Left cardiac atrium (tissue), 4 donors: Measurements from ENCODE around the gene MAGI2. TPM values are rescaled to one million over a fixed set of nuclear protein-coding genes. Genes with fewer than 3 reads are reported as not detected.

ENCODE experiments used
- ATAC-seq, 2 donors: fragments of 200-7000 bp; cut with Tn5 transposase; one replicate each; pipeline ENCODE4 v1.9.1; 2020; ENCODE audit warnings: mild to moderate bottlenecking in 2 of 2, moderate library complexity in 2 of 2
- DNase-seq: peaks from one replicate; pipeline ENCODE4 v3.0.0-alpha.2; 2020
- intact Hi-C, 2 donors: fragments of 100-400 bp; cut with DNase I; formaldehyde crosslinking; loops; one replicate each; pipeline versions ENCODE4 v1.14.1 to v1.15.1; 2022 to 2023
- total RNA-seq, 2 donors: library from RNA; stranded (reverse); fragmentation: NEBNext Ultra II Directional; extraction: Animal tissue kit (Norgen Biotek cat#: 25700); gene quantifications; one replicate each; pipeline ENCODE4 v1.2.1, GENCODE V29; 2021
- donor health status: DM: no; HTN: yes; CAD: no.
- donor health status: DM: no; HTN: yes; CAD: no; lungs with severe emphysema.
- donor health status: DM: yes; HTN: yes; CAD: no.
- donor health status: Dilated cardiomyopathy.

The MAGI2 gene
- total RNA-seq, 2 donors from 2014 or later = 7.2 to 8.7 TPM

DNA sequence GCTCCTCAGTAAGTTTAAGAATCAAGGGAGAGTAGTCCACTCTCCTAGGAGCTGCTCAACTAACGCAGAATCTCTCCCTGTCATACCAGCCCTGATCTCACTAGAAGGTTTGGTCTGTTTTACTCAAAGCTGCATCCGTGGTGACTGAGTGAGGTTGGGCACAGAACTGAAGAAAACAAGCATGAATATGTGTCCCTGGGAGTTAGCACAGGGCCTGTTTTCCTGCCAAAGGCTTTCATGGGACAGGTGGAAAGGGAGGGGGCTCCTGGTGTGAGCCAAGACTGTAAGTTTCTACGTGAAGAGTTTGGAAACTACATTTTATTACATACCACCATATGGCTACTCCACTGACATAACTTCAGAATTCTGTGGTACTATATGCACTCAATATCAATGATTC, 705.9 kb downstream of the MAGI2 start:
- DNase-seq (no peak), ATAC-seq (no peak)
- intact Hi-C loops = no loop called here

GRCh38 chr7:78746301-78746700, 707.2 kb downstream of the MAGI2 start:
- intact Hi-C loops = no loop called here
- DNase-seq (no peak), ATAC-seq (no peak)

GRCh38 chr7:78742694-78743093, 710.8 kb downstream of the MAGI2 start:
- intact Hi-C loops = no loop called here
- ATAC-seq (no peak), DNase-seq (no peak)

DNA sequence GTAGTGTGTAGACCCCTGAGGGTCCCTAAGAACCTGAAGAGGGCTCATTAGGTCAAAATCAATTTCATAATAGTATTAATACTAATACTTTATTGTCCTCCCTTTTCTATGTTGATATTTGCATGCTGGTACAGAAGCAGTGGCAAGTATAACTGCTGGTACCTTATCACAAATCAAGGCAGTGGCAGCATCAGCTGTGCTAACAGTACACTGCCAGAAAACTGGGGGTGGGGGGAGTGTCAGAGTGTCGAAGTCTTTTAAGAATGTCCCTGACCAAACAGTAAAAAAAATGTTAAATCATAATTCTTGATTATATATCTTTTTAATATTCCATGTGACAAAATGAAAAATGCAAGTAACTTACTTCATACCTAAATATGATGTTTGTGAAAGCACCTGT, 716.9 kb downstream of the MAGI2 start:
- no peak for DNase-seq
- intact Hi-C loops = no loop called here
- no peak for ATAC-seq

GRCh38 chr7:78734626-78735025, 718.8 kb downstream of the MAGI2 start:
- intact Hi-C loops = no loop called here
- no peak for DNase-seq
- no peak for ATAC-seq

DNA sequence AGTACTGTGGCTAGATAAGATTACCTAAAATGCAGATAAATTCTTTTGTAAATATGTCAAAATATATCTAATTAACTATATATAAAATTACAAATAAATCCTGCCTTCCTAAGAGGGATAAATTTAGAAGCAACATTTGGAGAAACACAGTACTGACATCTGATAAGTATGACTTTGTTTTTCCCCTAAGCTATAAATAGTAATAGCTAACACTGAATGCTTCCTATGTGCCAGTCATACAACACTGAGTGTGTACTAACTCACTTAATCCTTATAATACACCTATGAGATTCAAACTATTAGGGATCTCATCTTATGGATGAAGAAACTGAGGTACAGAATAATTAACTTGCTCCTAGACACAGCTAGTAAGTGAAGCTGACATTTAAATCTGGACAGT, 733.4 kb downstream of the MAGI2 start:
- intact Hi-C loops = no loop called here
- no peak for DNase-seq
- ATAC-seq = peak in 1 of 2 donors; percentile 39

DNA sequence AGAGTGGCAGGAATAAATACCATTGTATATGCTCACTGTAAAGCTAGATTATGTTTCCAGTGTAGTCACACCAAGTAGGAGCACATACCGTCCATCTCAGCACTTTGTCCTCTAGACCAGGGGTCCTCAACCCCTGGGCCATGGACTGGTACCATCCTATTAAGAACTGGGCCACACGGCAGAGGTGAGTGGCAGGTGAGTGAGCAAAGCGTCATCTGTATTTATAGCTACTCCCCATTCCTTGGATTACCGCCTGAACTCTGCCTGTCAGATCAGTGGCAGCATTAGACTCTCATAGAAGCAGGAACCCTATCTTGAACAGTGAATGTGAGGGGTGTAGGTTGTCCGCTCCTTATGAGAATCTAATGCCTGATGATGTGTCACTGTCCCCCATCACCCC, 735.3 kb downstream of the MAGI2 start:
- intact Hi-C loops = no loop called here
- ATAC-seq (peak in 1 of 2 donors; percentile 29), DNase-seq (no peak)

- no peak for ATAC-seq
- DNase-seq = no peak
- intact Hi-C loops = no loop called here
Measured at GRCh38 chr7:78716876-78717275, 736.6 kb downstream of the MAGI2 start.

DNA sequence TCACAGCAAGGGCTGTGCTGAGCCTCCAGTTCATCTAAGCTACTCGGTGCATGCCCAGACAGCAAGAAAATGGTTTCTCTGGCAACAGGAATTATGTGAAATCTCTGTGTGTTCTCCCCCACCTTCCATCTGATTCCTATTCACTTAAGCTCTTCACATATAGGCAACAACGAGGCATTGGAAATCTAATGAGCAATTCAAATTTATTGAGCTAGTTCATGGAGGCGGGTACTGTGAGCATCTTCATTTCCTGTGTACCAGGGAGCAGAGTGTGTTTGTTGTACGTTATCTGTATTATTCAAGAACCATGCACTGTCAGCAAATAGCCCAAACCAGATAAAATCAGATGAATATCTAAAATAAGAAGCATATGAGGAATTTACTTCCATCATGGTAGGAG, 739.1 kb downstream of the MAGI2 start:
- DNase-seq (no peak), ATAC-seq (no peak)
- intact Hi-C loops = no loop called here

DNA sequence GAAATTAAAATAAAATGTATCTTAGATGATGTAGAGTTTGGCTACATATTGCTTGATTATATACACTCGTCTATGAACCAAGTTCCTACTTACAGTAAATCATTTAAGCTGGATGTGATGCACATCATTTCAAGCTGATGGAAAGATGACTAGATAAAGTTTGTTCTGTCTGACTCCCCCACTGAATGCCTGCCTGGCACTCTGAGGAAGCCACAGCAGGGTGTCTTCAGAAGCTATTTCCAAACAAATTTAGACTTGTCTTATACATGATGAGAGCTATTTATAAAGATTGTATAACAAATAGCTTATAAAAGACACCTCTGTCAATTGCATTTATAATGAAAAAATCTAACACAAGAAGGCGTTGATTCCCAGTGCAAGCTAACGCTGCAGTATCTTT, 741.4 kb downstream of the MAGI2 start:
- ATAC-seq = no peak
- no peak for DNase-seq
- intact Hi-C loops = no loop called here

GRCh38 chr7:78709658-78710057, 743.8 kb downstream of the MAGI2 start:
- intact Hi-C loops = no loop called here
- no peak for ATAC-seq
- DNase-seq = no peak

DNA sequence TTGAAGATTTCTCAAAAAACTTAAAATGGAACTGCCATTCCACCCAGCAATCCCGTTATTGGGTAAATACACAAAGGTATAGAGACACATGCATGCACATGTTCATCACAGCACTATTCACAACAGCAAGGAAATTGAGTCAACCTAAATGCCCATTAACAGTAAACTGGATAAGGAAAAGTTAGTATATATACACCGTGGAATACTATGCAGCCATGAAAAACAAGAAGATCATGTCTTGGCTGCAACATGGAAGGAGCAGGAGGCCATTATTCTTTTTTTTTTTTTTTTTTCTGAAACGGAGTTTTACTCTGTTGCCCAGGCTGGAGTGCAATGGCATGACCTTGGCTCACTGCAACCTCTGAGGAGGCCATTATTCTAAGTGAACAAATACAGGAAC, 749.0 kb downstream of the MAGI2 start:
- no peak for ATAC-seq
- DNase-seq = no peak
- intact Hi-C loops = no loop called here

- DNase-seq (no peak), ATAC-seq (no peak)
- intact Hi-C loops = no loop called here
Measured at GRCh38 chr7:78703391-78703790, 750.1 kb downstream of the MAGI2 start.

GRCh38 chr7:78702770-78703169, 750.7 kb downstream of the MAGI2 start:
- DNase-seq (no peak), ATAC-seq (peak in 1 of 2 donors; percentile 92)
- intact Hi-C loops = no loop called here

- intact Hi-C loops = no loop called here
- no peak for ATAC-seq
- DNase-seq = no peak
Measured at GRCh38 chr7:78695826-78696225, 757.6 kb downstream of the MAGI2 start.

DNA sequence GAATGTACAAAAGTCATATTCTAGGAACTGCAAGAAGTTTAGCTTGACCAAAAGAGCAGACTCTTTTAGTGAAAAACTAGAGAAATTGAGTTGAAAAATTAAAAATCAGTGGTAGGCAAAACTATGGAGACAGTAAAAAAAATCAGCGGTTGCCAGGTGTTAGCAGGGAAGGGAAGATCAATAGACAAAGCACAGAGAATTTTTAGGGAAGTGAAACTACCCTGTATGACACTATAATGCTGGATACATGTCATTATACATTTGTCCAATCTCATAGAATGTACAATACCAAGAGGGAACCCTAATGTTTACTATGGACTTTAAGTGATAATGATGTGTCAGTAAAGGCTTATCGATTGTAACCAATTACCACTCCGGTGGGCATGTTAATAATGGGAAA, 761.9 kb downstream of the MAGI2 start:
- intact Hi-C loops = no loop called here
- DNase-seq (no peak), ATAC-seq (no peak)

DNA sequence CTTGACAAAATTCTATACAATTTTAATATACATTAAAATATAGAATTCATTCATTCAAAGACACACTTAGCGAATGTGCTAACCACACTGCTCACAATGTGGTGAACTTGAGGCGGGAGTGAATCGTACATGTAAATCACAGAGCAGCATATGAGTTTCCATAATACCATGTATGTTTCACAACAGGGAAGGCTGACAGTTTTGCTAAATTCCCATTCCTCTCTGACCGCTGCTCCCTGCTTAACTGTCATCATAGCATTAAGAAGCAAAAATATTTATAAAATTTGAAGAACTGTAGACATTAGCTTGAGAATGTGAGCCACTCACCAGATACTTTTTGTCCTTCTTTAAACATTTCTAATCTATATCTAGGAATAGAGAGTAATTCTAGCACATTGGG, 763.3 kb downstream of the MAGI2 start:
- no peak for ATAC-seq
- intact Hi-C loops = no loop called here
- no peak for DNase-seq

GRCh38 chr7:78688376-78688775, 765.1 kb downstream of the MAGI2 start:
- no peak for ATAC-seq
- intact Hi-C loops = no loop called here
- DNase-seq = no peak

GRCh38 chr7:78686189-78686588, 767.3 kb downstream of the MAGI2 start:
- DNase-seq (no peak), ATAC-seq (no peak)
- intact Hi-C loops = no loop called here

- ATAC-seq (no peak), DNase-seq (no peak)
- intact Hi-C loops = no loop called here
Measured at GRCh38 chr7:78684201-78684600, 769.3 kb downstream of the MAGI2 start.

- intact Hi-C loops = no loop called here
- ATAC-seq = no peak
- no peak for DNase-seq
Measured at GRCh38 chr7:78683566-78683965, 769.9 kb downstream of the MAGI2 start.

GRCh38 chr7:78679112-78679876, 774.2 kb downstream of the MAGI2 start:
- no peak for ATAC-seq
- no peak for DNase-seq
- intact Hi-C loops = no loop called here
